Adipocyte (in vitro differentiated cells): Measurements from ENCODE around the gene IL20RA.

ENCODE experiments used
- DNase-seq: peaks from one replicate; pipeline ENCODE4 v3.0.0-alpha.2; 2015; ENCODE audit warnings: low read depth
- H3K27me3 ChIP-seq: replicated peaks from 2 replicates; pipeline ENCODE4 v1.7.0; 2013; ENCODE audit warnings: mild to moderate bottlenecking, low read length, moderate library complexity; ENCODE audit not compliant: control insufficient read depth, insufficient read depth
- H3K36me3 ChIP-seq: 2 replicates; pipeline ENCODE4 v1.7.0; 2013; ENCODE audit warnings: low read length, mild to moderate bottlenecking, moderate library complexity; ENCODE audit not compliant: control insufficient read depth, insufficient read depth, severe bottlenecking
- H3K4me1 ChIP-seq: 2 replicates; pipeline ENCODE4 v1.7.0; 2013; ENCODE audit warnings: mild to moderate bottlenecking, low read length, moderate library complexity; ENCODE audit not compliant: control insufficient read depth, insufficient read depth
- H3K4me3 ChIP-seq: 2 replicates; pipeline ENCODE4 v1.7.0; 2013; ENCODE audit warnings: mild to moderate bottlenecking, low read length, moderate library complexity
- H3K9ac ChIP-seq: 2 replicates; pipeline ENCODE4 v1.7.0; 2013; ENCODE audit warnings: mild to moderate bottlenecking, low read length, moderate library complexity
- H3K9me3 ChIP-seq: 2 replicates; pipeline ENCODE4 v1.7.0; 2013; ENCODE audit warnings: mild to moderate bottlenecking, low read length, moderate library complexity; ENCODE audit not compliant: control insufficient read depth

Gene IL20RA

DNA sequence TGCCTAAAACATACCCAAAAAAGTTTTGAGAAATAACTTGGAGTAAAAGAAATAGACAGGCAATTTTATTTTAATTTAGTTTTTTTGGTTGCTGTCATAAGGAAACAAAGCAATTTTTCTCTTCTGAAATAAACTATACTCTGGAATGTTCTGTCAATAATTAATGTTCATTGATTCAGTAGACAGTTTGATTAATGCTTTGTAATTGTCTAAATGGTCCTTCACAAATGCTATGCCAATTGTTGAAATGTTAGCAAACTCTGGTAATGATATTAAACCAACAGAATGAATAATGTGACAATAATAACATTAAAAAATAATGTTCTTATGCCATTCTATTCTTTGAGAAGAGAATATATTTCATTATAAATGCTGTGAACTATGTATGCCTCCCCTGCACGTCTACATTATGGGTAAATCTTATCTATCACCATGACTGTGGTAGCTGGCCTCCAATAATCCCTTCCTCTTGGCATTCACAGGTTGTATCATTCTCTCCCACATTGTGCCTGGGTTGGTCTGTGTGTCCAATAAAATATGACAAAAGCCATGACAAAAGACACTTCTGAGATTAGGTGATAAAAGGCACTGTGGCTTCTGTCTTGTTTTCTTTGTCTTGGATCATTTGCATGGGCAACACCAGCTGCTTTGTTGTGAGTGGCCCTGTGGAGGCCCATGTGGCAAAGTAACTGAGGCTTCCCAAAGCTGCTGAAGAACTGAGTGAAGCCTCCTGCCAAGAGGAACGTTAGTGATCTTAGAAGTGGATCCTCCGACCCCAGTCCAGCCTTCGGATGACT is 25.1 kb downstream of the IL20RA start:
- Histone ChIP-seq H3K4me1 (peaks cover 8% of the 10 kb centered on the region), H3K27me3 (peaks cover 5% of the 10 kb centered on the region), H3K9me3 (no peaks in the 10 kb centered on the region), H3K9ac (no peak overlapping the region), H3K36me3 (no peaks in the 10 kb centered on the region), H3K4me3 (no peak overlapping the region)
- DNase-seq, result no peak

DNA sequence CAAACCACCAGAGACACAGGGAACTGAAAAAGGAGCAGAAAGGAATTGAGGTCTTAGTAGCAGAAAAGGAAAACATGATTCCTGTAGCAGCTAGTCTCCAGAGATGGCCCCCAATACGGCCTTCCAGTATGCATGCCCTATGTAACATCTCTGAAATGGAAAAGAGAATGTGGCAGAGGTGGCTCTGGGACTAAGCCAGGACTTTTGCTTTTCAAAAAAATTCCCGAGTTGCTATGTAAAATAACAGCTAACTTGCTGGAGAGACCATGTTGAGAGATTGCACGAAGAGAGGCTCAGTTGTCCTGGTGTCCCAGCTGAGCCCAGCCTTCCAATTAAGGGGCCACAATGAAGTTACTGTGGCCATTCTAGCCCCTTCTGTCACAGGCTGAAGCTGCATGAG is 27.7 kb downstream of the IL20RA start:
- no peak overlapping the region for H3K9ac ChIP-seq
- H3K4me1 ChIP-seq, result peaks cover 16% of the 10 kb centered on the region
- DNase-seq, result no peak
- no peak overlapping the region for H3K4me3 ChIP-seq
- no peaks in the 10 kb centered on the region for H3K27me3 ChIP-seq
- H3K9me3 ChIP-seq, result no peaks in the 10 kb centered on the region
- H3K36me3 ChIP-seq, result no peaks in the 10 kb centered on the region

DNA sequence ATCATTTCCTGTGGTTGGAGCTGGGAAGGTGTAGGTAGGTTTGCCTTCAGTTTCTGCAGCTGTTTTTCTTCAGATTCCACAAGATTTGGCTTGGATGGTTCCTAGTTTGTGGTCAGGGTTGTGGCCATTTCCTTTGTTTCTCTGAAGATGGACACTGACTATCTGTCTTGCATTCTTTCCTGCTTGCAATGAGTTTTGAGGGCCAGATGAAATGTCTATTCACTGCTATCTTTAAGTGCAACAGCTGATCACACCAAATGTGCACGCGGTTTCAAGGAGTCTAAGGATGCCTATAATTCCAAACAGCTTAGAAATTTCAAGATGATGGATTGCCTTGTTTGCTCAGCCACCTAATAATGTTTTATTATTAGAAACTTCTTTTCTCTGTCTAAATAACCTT is 28.4 kb downstream of the IL20RA start:
- no peak overlapping the region for H3K4me3 ChIP-seq

DNA sequence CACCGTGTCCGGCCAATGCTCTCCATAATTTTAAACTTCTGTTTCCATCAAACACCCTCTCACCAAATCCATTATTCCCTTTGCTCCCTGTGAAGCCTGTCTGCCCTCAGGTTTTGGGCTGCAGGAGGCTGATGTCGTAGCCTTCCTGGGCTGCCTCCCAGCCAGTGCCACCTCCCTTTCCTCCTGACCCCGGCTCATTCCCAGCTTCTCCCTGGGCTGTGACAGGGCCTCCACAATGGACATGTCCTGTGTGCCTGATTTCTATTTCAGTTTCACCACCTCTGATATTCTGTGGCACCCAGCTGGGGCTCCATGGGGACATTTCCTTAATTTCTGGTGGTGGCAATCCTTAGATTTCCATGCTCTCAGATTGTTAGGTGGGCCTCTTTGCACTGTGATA is 28.8 kb downstream of the IL20RA start:
- H3K4me3 ChIP-seq, result no peak overlapping the region

More for the DNA sequence above, 28.4 kb downstream of the IL20RA start:
- no peaks in the 10 kb centered on the region for H3K27me3 ChIP-seq
- no peak for DNase-seq
- peaks cover 16% of the 10 kb centered on the region for H3K4me1 ChIP-seq
- H3K9ac ChIP-seq, result no peak overlapping the region
- no peaks in the 10 kb centered on the region for H3K36me3 ChIP-seq
- H3K9me3 ChIP-seq, result no peaks in the 10 kb centered on the region

DNA sequence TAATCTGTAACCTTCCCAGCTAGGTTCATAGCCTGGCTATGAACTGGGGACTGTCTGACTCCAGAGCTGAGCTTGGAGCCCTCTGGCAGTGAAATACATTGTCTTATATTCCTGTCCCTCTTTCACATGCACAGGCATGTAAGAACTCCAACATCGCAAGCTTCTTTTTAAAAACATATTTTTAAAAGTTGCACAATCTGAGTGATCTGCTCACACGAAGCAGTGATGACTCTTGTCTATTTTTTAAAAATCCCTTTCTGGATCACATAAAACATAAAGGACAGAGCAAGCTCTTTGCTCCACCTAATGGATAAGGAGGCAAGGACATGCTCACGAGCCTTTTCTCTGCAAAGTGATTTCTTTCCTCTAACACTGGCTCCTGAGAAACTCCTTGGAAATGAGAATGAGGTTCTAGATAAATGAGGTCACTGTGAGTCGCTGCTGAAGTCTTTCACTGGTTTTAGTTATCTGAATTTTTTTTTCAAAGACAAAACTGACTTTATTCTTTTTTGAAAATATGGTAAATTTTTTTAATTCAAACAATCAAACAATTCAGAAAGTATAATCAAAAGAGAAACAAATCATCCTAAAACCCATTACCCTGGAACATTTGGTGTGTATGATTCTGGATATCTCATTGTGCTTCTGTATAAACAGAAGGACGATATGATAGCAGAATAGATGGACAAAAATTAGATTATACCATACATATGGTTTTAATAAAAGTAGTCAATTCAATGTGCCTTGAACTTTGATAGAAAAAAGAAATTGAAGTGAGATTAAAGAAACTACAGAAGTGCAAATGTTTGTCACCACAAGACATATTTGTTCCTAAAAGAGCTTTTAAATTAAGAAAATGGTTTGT is 30.8 kb downstream of the IL20RA start:
- Histone ChIP-seq H3K4me1 (peaks cover 16% of the 10 kb centered on the region), H3K4me3 (no peak overlapping the region), H3K36me3 (no peaks in the 10 kb centered on the region), H3K9ac (peak overlapping the region; percentile 33), H3K27me3 (no peaks in the 10 kb centered on the region), H3K9me3 (no peaks in the 10 kb centered on the region)
- peak; percentile 74 for DNase-seq

More for the DNA sequence above, 28.8 kb downstream of the IL20RA start:
- DNase-seq, result no peak
- H3K9ac ChIP-seq, result no peak overlapping the region
- no peaks in the 10 kb centered on the region for H3K27me3 ChIP-seq
- H3K4me1 ChIP-seq, result peaks cover 16% of the 10 kb centered on the region
- no peaks in the 10 kb centered on the region for H3K36me3 ChIP-seq
- H3K9me3 ChIP-seq, result no peaks in the 10 kb centered on the region

DNA sequence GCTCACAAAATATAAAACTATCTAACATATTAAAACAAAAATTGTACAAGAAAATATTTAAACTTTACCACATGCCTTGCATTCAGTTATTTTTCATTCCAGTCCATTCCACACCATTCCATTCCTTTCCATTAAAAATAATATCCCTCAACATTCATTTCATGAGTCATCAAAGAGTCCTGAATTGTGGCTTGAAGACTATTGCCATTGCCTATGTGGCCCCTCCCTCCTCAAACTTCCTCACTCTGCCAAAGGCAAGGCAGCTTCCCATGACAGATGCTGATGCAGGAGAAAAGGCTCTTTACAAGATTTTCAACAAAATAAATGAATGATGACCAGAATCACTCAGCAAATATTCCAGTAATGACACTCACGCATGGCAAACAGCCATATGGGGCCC is 31.7 kb downstream of the IL20RA start:
- no peak for DNase-seq
- H3K4me3 ChIP-seq, result no peak overlapping the region

DNA sequence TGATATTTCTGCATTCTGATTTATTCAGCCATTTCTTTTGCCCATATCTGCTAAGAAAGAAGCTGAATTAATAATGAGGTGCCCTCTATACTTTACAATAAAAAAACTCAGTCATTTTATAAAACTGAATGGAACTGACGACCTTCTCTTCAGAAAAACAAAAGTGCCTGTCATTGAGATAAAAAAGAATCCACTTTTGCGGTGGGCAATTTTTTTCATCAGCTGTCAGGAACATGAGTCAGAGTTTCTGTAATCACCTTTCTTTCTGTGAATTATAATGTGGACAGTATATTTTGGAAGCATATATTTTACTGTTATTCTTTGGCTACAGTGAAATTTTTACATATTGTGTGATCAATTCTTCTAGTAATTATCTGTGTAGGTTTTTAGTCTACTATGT is 33.4 kb downstream of the IL20RA start:
- Histone ChIP-seq H3K36me3 (no peaks in the 10 kb centered on the region), H3K4me3 (no peak overlapping the region), H3K9ac (no peak overlapping the region), H3K27me3 (no peaks in the 10 kb centered on the region), H3K9me3 (no peaks in the 10 kb centered on the region), H3K4me1 (peaks cover 10% of the 10 kb centered on the region)
- no peak for DNase-seq

More for the DNA sequence above, 31.7 kb downstream of the IL20RA start:
- Histone ChIP-seq H3K36me3 (no peaks in the 10 kb centered on the region), H3K27me3 (no peaks in the 10 kb centered on the region), H3K9me3 (no peaks in the 10 kb centered on the region), H3K4me1 (peaks cover 16% of the 10 kb centered on the region), H3K9ac (no peak overlapping the region)

DNA sequence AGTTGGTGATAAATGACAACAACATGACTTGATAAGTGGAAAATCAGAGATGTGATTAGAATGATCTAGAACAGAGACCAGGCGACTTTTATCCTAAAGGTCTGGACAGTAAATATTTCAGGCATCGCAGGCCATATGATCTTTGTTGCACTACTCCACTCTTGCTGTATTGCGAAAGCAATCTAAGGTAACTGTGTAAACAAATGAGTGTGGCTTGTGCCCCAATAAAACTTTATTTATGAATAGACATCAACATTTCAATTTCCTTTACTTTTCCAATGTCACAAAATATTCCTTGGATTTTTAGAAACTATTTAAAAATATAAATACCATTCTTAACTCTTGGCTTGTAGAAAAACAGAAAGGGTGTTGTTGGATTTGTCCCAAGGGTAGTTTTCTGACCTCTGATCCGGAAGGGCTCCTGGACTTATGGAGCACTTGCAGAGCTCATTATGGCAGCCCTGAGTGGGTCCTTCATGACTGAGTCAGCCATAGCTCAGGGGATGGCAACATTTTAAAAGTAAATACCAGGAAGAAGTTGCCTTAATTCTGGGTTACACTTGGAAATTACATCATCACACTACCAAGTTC is 34.5 kb downstream of the IL20RA start:
- Histone ChIP-seq H3K27me3 (no peaks in the 10 kb centered on the region), H3K36me3 (no peaks in the 10 kb centered on the region), H3K4me3 (no peak overlapping the region), H3K9ac (no peak overlapping the region), H3K9me3 (no peaks in the 10 kb centered on the region), H3K4me1 (peaks cover 7% of the 10 kb centered on the region)
- no peak for DNase-seq

DNA sequence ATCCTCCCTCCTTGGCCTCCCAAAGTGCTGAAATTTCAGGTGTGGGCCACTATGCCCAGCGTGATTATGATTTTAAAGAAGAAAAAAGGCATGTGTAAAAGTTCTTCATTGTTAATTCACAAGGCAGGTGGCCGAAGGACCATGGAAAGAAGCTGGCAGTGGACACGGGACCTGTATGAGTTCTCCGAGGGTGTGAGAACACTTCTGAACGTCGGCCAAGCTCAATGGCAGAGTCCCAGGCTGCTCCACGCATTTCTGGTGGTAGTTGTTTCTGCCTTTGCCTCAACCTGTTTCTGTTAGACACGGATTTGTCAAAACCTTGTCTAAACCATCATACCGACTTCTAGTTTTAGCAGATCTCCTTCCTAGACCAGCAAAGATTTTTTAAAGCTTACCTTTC is 36.6 kb downstream of the IL20RA start:
- Histone ChIP-seq H3K27me3 (no peaks in the 10 kb centered on the region), H3K4me1 (peaks cover 3% of the 10 kb centered on the region), H3K4me3 (no peak overlapping the region), H3K9me3 (no peaks in the 10 kb centered on the region), H3K36me3 (no peaks in the 10 kb centered on the region), H3K9ac (no peak overlapping the region)
- DNase-seq, result no peak

DNA sequence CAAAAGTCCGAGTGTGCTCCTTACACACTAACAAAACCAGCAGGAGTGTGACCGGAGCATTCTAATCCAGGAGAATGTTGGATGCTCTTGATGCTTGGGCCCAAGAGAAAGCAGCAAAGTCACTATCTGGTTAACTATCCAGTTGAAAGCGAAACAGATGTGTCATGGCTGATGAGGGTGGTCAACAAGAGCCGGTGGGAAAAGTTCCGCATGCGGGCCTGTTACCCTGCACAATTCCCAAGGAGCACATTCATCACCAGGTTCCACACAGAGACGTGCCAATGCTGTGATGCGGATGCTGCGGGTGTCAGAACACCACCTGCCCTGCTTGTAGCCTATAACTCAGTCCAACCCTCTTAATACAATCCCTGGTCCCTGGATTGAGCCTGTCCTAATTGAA is 38.7 kb downstream of the IL20RA start:
- Histone ChIP-seq H3K9me3 (no peaks in the 10 kb centered on the region), H3K36me3 (no peaks in the 10 kb centered on the region), H3K9ac (no peak overlapping the region), H3K4me3 (no peak overlapping the region), H3K4me1 (no peaks in the 10 kb centered on the region), H3K27me3 (no peaks in the 10 kb centered on the region)
- no peak for DNase-seq

DNA sequence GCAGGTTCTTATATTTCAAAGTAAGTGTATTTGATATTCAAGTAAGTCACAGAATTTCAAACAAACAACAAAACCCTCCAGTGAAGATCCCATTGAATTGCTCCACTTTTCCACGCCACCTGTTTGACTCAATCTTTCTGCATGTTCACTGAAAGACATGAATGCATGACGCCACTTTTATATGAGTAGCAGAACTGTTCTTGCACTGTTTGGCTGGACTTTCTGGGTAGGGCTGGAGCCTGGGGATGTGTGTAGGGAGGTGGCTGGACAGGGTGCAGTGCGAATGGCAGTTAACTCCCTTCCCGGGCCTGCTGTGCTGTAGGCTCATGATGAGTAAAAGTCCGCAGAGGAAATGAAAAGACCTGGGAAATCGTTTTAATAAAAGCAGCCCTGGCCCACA is 39.7 kb downstream of the IL20RA start:
- no peak for DNase-seq
- Histone ChIP-seq H3K4me3 (no peak overlapping the region), H3K9me3 (no peaks in the 10 kb centered on the region), H3K9ac (no peak overlapping the region), H3K4me1 (no peaks in the 10 kb centered on the region), H3K27me3 (no peaks in the 10 kb centered on the region), H3K36me3 (no peaks in the 10 kb centered on the region)
